Measurements from ENCODE around the gene TMED6.

- TF ChIP-seq EZH2 (IDR thresholded peaks at IDR 0.05; ENCODE audit: insufficient read depth, poor library complexity, severe bottlenecking) (no peak), EZH2phosphoT487 (IDR thresholded peaks at IDR 0.05; ENCODE audit: insufficient read depth, low read depth) (no peak)
Observed at GRCh38 chr16:69326172-69326873, 25.3 kb downstream of the TMED6 start.
